Neuron (in vitro differentiated cells): ENCODE results near the gene PNCK.
"Not testable (repeated sequence)": the region's sequence is repeated elsewhere in the genome, so short reads cannot be mapped to it uniquely, and the experiment has no call there.

ENCODE experiments used
- H2AFZ ChIP-seq: one replicate; pipeline ENCODE4 v1.6.1; 2013; ENCODE audit warnings: low read depth, mild to moderate bottlenecking, inconsistent platforms, low read length, moderate library complexity
- H3K27me3 ChIP-seq: one replicate; pipeline ENCODE4 v1.6.1; 2013; ENCODE audit warnings: low read length; ENCODE audit not compliant: insufficient read depth
- H3K36me3 ChIP-seq: one replicate; pipeline ENCODE4 v1.6.1; 2013; ENCODE audit warnings: low read length; ENCODE audit not compliant: insufficient read depth
- H3K4me1 ChIP-seq: one replicate; pipeline ENCODE4 v1.6.1; 2013; ENCODE audit warnings: low read length; ENCODE audit not compliant: insufficient read depth
- H3K4me3 ChIP-seq: 2 replicates; pipeline ENCODE4 v1.5.1; 2013; ENCODE audit warnings: mild to moderate bottlenecking, low read length, moderate library complexity
- H3K9me3 ChIP-seq: one replicate; pipeline ENCODE4 v1.6.1; 2013; ENCODE audit warnings: low read length

PNCK gene

DNA sequence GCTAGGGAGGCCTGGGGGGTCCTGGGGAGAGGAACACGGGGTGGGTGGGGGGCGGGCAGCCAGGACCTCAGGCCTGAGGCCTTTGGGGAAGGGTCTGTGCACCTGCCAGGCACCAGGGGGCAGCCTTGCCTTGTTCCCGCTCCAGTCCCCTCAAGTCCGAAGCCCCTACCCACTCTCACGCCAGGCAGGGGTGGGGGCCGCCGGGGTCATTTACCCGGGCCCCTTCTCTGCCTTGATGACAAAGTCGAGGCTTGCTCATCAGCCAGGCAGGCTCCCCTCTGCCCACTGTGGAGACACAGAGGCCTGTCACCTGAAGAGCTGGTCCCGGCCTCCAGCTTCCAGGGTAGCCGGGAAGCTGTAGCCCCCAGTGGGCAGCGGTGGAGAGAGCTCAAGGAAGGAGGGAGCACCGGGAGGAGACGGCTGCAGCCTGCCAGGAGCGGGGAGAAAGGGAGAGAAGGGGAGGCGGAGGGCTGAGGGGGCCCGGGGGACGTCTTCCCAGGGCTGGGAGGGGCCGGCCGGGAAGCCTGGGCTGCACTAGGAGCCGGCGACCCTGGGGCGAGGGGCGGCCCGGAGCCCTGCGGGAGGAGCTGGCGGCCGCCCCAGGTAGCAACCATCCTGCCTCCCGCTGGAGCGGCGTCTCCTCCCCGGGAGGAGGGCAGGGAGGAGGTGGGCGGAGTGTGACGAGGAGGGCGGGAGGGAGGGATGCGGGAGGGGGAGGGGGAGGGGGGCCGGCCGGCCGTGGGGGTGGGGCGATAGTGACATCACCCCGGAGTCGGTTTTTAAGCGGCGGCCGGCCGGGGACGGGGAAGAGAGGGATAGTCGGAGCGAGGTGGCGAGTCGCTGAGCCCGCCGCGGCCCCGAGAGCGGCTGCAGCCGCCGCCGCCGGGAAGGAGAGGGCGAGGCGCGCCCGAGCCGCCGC is 13.8 kb upstream of the PNCK start, which contains the start of gene SLC6A8:
Gene SLC6A8 (plus strand): TSS at position 806 of the 919 bp plus-strand sequence. CDS start 649 bp downstream, outside the sequence.
- Histone ChIP-seq H2AFZ (no peak within 1 kb of the TSS), H3K4me3 (peak within 1 kb of the TSS; percentile 69)

DNA sequence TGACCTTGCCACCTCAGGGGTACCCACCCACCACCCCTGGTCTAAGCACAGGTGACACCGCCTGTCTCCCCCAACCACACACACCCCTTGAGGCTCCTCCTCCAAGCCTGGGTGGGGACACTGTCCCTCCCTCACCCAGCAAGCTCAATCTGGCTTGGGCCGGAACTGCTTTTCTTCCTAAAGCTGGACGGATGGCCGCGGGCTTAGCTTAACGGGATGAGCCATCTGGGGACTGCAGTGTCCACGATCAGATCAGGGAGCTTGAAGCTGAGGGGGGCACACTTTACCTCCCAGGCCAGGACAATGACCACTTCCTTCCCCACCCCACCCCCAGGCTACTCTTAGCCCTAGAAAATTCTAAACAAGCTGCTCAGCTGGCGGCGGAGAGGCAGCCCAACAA is 13.1 kb upstream of the PNCK start:
- H3K4me3 ChIP-seq = peak overlapping the region; percentile 52
- peaks cover 5% of the 10 kb centered on the region for H3K36me3 ChIP-seq
- no peaks in the 10 kb centered on the region for H3K9me3 ChIP-seq
- peaks cover 42% of the 10 kb centered on the region for H3K4me1 ChIP-seq
- H2AFZ ChIP-seq = no peak overlapping the region
- H3K27me3 ChIP-seq = no peaks in the 10 kb centered on the region

More for the DNA sequence above, 13.8 kb upstream of the PNCK start, which contains the start of gene SLC6A8:
- H3K9me3 ChIP-seq = no peaks in the 10 kb centered on the region
- H3K36me3 ChIP-seq = peaks cover 8% of the 10 kb centered on the region
- H3K27me3 ChIP-seq = no peaks in the 10 kb centered on the region
- H3K4me1 ChIP-seq = peaks cover 42% of the 10 kb centered on the region

DNA sequence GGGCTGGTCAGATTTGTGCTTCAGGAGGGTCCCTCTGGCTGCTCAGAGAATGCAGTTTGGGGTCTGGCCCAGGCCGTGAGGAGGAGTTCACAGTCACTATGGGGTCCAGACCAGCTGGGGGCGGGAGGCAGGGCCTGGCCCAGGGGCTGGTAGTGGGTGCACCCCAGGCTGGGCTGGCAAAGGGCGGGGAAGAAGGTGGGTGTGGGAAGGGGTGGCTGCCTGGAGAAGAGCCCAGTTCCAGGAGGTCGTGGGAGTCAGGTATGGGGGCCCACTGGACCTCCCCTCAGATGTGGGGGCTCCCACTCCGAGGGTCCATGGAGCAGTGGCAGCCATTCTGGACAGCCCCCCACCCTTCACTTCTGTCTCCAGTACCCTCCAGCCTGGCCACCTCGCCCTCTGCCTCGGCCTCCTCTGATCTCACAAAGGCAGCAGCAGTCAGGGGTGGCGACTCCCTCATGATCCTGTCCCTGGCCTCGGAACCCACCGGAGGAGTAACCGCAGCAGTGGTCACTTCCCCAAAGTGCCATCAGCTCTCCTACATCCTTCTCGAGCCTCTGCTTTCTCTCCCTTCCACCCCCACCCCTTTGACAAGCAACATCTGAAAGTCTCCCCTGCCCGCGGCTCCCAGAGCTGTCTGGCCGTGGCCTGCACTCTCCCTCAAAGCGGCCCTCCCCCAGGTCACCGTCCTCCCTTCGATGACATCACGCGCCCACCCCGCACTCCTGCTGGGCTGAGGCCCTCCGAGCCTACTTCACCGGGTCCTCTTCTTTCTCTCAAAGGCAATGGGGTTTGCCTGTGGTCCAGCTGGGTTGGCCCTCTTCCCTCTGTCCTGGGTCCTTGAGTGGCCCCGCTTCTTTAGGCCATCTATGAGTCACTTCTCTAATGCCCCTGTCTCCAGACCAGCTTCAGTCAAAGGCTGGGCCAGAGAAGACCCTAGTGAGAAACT is 12.4 kb upstream of the PNCK start:
- Histone ChIP-seq H3K4me1 (peaks cover 39% of the 10 kb centered on the region), H3K9me3 (no peaks in the 10 kb centered on the region), H3K27me3 (no peaks in the 10 kb centered on the region), H2AFZ (no peak overlapping the region), H3K4me3 (peak overlapping the region; percentile 52), H3K36me3 (peaks cover 3% of the 10 kb centered on the region)

DNA sequence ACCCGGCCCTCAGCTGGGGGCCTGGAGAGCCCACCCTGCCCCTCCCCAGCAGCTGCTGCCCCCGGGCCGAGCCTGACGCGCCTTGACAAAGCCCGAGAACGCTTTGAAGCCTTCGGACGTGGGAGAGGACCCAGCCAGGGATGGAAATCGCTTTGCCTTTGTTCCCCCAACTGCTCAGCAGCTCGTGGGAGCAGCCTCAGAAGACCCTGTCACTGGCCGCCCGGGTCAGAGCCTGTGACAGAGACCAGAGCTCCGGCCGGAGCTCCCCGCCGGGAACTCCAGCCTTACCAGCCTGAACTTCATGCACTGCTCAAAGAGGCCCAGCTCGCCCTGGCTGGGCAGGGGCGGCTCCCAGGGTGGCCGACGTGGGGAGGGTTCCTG is 11.5 kb upstream of the PNCK start:
- Histone ChIP-seq H2AFZ (no peak overlapping the region), H3K36me3 (no peaks in the 10 kb centered on the region), H3K4me1 (peaks cover 33% of the 10 kb centered on the region), H3K4me3 (peak overlapping the region; percentile 52), H3K9me3 (peaks cover 1% of the 10 kb centered on the region), H3K27me3 (no peaks in the 10 kb centered on the region)

DNA sequence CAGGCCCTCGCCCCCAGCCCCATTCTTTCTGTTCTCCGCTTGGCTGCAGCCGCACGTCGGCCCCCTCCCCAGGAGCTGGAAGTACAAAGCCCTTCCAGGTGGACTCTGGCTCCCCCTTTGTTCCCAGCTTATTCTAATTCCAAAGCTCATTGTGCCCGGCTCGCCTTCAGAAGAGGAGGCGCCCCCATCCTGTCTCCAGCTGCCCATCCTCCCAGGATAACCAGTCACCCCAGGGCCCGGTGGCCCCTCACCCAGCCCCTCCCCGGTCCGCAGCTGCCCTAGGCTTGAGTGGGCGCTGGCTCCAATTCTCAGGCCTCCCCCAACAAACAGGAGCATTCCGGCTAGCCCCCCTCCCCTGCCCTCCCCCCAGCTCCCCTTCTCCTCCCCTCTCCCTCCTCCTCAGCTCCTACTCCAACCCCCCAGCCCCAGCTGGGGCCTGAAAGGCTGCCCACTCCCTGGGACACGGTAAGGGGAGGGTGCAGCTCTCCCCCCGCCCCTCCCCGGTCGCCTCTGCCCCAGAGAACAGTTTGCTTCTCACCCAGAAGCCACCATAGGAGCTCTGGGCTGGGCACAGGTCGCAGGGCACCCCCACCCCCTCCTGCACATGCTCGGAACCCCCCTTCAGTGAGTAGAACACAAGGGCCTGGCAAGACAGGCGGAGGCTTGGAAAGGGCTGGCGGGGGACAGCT is 11.0 kb upstream of the PNCK start:
- Histone ChIP-seq H3K4me3 (peak overlapping the region; percentile 52), H3K4me1 (peaks cover 28% of the 10 kb centered on the region), H3K36me3 (no peaks in the 10 kb centered on the region)

DNA sequence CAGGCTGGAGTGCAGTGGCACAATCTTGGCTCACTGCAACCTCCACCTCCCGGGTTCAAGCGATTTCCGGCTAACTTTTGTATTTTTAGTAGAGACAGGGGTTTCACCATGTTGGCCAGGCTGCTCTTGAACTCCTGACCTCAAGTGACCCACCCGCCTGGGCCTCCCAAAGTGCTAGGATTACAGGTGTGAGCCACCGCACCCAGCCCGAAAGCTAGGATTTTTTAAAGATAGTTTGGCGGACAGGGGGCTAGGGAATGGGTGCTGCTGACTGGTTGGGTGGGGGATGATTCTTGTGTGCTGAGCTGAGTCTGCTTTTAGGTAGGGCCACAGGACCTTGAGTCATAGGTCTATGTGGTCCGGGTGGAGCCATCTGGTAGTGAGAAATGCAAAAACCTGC is 9.9 kb upstream of the PNCK start:
- H3K4me1 ChIP-seq = peaks cover 27% of the 10 kb centered on the region
- not testable (repeated sequence) for H3K4me3 ChIP-seq, H3K36me3 ChIP-seq, H2AFZ ChIP-seq, H3K27me3 ChIP-seq, H3K9me3 ChIP-seq

More for the DNA sequence above, 11.0 kb upstream of the PNCK start:
- Histone ChIP-seq H2AFZ (no peak overlapping the region), H3K9me3 (peaks cover 2% of the 10 kb centered on the region), H3K27me3 (no peaks in the 10 kb centered on the region)

DNA sequence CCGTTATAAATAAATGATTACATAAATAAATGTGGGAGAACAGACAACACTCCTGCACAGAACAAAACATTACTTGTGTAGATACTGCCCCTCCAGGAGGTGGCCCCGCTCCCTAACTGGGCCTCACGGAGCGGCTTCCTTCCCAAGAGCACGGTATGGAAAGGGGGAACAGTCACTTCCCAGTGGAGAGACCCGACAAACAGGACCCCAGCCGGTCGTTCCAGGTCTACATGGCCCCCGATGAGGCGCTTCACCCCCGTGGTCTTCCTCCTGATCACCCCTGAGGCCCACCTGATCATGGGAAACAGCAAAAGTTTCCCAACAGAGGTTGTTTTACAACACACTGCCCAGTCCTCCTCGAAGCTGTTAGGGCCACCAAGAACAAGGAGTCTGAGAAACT is 7.6 kb upstream of the PNCK start:
- no peaks in the 10 kb centered on the region for H3K36me3 ChIP-seq
- peaks cover 19% of the 10 kb centered on the region for H3K4me1 ChIP-seq
- no peak overlapping the region for H3K4me3 ChIP-seq

DNA sequence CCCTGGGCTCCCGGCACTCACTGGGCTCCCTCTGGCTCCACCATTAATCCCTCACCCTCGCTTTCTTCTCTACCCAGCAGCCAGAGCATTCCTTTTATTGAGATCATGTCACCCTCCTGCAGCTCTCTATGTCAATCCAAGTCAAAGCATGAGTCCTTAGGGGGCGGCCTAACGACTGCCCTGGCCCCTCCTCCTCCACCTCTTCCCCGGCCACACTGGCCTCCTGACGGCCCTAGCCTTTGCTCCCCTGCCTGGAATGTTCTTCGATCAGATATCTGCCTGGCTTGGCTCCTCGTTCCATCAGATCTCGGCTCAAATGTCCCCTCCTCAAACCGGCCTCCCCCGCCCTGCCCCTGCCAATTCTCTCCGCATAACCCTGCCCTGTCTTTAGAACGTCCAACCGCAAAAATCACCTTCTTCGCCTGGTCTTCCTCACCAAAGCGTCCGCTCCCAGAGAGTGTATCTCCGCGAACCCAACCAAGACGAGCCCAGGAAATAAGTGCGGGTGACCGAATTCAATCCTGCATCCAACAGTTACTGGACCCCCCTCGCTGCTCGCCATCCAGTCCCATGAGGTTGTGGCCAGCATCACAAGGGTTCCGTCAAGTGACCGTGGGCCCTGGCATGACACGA is 722 bp upstream of the PNCK start:
- H3K4me1 ChIP-seq = no peaks in the 10 kb centered on the region
- H3K9me3 ChIP-seq = no peaks in the 10 kb centered on the region
- no peak overlapping the region for H3K4me3 ChIP-seq
- H2AFZ ChIP-seq = no peak overlapping the region
- H3K36me3 ChIP-seq = no peaks in the 10 kb centered on the region
- peaks cover 2% of the 10 kb centered on the region for H3K27me3 ChIP-seq

More for the DNA sequence above, 7.6 kb upstream of the PNCK start:
- no peak overlapping the region for H2AFZ ChIP-seq
- H3K9me3 ChIP-seq = peaks cover 2% of the 10 kb centered on the region
- H3K27me3 ChIP-seq = no peaks in the 10 kb centered on the region

DNA sequence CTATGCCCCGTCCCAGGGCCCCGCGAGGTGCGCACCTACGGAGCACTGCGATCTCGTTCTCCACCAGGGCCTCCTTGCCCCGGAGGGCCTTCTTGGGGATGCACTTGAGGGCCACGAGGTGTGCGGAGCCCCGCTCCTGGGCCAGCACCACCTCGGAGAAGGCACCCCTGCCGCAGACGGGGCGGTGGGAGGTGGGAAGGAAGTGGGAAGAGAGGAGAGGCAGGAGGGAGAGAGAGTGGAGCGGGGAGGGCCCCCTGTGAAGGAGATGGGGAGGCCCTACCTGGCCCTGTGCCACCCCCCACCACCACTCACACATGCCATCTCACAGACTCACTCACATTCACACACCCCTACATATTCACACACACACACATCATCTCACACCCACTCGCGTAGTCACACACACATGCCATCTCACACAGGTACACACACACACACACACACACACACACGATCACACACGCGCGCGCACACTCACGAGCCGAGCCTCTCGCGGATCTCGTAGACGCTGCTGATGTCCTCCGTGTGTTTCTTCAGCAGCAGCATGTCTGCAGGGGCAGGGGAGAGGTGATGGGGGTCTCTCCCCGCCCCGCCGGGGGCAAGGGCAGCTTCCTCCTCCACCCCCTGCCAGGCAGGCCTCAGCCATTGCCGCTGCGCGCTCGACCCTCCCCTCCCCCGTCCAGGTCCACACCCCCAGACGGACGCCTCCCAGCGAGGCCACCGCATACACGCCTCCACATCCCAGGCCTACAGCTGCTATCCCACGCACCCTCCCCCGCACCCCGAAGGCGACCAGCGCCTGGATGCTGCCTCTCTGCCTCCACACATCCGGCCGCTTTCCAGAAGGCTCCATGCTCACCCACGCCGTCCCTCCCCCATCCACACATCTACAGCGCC is 834 bp downstream of the PNCK start:
- Histone ChIP-seq H3K36me3 (no peaks in the 10 kb centered on the region), H3K4me1 (no peaks in the 10 kb centered on the region), H3K4me3 (no peak overlapping the region), H3K27me3 (peaks cover 2% of the 10 kb centered on the region), H2AFZ (no peak overlapping the region), H3K9me3 (no peaks in the 10 kb centered on the region)

DNA sequence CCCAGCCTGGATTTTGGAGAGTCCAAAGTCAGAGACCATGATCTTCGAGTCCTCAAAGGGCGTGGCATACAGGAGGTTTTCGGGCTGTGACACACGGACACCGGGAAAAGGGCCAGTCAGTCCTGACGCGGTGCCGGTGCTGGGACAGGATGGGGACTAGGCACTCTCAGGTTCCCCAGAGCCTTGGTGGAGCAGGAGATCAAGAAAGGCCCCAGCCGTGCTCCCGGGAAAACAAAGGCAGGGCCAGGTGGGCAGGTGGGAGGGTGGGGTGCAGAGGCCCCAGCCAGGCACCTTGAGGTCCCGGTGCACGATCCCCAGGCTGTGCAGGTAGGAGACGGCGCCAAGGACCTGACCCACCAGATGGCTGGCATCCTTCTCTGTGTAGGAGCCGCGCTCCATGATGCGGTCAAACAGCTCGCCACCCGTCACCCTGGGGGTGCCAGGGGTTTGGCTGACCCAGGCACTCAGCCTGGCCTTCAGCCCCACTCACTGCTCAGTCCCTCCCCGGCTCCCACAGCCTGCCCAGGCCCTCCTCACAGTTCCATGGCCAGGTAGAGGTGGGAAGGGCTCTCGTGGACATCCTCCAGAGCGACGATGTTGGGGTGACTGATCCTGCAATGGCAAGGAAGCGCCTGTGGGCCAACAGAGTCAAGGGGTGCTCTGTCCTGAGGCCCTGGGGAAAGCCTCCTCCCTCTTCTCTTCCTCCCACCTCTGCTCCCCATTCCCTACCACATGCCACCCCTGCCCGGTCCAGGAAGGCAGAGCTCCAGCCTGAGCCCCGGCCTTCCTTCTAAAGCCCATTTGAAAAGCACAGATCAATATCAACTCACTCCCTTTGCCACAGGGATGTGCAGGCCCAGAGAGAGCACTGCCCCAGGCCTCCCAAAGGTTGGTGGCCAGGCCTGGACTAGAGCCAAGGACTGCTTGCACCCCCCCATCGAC is 1.8 kb downstream of the PNCK start:
- H2AFZ ChIP-seq = no peak overlapping the region
- H3K27me3 ChIP-seq = peaks cover 2% of the 10 kb centered on the region
- no peaks in the 10 kb centered on the region for H3K4me1 ChIP-seq
- H3K4me3 ChIP-seq = no peak overlapping the region
- H3K36me3 ChIP-seq = no peaks in the 10 kb centered on the region
- no peaks in the 10 kb centered on the region for H3K9me3 ChIP-seq
